NOMO-1 treated with dmso at 0.1 percent for 144 hours (cell line): Measurements from ENCODE around the gene CDON.
"Not testable (repeated sequence)": the region's sequence is repeated elsewhere in the genome, so short reads cannot be mapped to it uniquely, and the experiment has no call there.

Experiments used
- DNase-seq: peaks from one replicate; lab custom pipeline; 2025; ENCODE audit not compliant: unreplicated experiment; lab: John Stamatoyannopoulos, UW

The CDON gene

DNA sequence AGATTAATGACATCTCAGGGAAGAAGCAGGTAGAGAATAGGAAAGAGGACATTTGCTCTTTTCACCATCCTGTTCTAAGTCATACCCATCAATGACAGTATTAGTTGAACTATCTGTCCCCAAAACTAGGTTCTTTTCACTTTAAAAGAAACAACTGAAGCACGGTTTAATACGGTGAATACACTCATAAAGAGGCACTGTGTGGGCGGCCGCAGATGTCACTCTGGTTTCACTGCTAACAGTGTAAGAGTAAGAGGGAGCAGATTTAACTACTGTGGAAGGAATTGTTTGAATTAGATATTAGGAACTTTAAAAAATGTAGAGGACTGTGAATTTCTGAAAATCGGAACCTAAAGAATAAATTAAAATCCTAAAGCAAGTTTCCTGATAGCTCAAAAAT lies 67.4 kb downstream of the CDON start:
- no peak for DNase-seq

GRCh38 chr11:125994509-125994908 lies 68.2 kb downstream of the CDON start:
- DNase-seq: no peak

DNA sequence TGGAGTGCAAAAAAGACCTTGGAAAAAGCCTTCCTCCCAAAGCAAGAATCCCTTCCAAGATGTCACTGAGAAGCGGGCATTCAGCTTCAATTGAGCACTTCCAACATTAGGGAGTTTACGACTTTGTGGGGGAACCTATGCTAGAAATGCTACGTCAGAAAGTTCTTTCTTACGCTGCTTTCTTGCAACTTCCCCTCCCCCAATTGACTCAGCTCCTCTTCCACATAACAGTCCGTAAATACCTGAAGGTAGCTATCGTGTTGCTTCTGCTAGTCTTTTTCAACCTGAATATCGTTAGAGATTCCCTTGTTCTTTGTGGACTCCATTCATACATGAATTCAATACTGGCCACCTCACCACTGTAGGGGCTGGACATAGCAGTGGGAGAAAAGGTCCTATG lies 69.8 kb downstream of the CDON start:
- DNase-seq: no peak

GRCh38 chr11:125990244-125990643 lies 72.4 kb downstream of the CDON start:
- DNase-seq: no peak

DNA sequence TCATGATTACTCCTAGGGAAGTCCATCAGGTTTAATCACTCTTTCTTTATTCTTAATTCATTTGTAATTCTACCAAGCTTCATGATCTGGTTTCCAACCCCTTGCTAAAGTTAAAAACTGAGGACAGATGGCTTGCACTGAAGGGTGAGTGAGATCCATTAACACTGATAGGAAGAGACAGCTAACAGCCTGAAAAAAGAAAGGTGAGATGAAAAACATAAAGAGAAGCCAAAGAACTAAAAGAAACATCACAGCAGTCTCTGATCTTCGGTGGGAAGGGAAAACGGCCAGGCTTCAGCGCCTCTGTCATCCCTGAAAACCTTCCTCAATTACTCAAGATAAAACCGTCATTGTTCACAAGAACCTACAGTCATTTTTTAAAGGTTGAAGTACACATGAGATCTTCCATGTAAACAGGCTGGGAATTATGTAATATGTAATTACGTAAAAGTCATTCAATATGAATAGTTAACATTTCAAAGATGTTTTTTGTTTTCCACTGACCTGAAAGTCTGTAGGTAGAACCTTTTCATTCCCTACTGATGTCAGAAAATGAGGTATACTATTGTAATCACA lies 75.5 kb downstream of the CDON start:
- DNase-seq: no peak

- DNase-seq: not testable (repeated sequence)
These were observed 76.7 kb downstream of the CDON start for GRCh38 chr11:125985956-125986355.

DNA sequence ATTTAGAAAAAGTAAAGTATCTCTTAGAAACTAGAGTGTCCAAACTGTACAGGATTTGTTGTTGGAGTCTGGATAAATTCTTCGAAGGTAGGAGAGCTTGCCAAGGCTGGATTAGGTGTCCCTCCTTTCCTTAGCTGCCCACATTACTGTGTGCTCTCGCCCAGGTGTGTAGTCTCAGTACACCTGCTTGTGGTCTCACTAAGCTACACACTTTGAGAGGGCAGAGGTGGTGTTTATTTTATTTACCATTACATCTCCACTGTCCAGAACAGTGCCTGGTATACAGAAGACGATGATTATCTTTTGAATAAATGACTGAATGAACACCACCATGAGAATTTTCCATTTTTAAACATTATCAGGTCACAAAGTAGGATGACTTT lies 80.3 kb downstream of the CDON start:
- no peak for DNase-seq

GRCh38 chr11:125980436-125980835 lies 82.2 kb downstream of the CDON start:
- no peak for DNase-seq

DNA sequence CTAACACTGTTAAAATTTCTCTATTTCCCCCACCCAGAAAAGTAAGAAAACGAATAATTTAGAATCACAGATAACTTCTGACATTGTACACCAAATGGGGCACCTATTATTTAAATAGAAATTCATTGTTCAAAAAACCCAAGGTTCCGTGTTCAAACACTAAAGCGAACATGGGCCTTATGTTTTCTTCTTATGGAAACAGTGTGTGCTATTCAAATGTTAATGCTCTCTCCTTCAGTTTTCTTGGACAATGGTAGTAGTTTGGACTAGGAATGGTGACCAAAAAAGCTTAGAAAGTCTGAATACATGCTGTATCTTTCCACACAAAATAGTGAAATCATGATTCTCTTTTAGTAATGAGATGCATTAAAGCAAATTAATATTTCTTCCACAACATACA lies 83.2 kb downstream of the CDON start:
- no peak for DNase-seq

DNA sequence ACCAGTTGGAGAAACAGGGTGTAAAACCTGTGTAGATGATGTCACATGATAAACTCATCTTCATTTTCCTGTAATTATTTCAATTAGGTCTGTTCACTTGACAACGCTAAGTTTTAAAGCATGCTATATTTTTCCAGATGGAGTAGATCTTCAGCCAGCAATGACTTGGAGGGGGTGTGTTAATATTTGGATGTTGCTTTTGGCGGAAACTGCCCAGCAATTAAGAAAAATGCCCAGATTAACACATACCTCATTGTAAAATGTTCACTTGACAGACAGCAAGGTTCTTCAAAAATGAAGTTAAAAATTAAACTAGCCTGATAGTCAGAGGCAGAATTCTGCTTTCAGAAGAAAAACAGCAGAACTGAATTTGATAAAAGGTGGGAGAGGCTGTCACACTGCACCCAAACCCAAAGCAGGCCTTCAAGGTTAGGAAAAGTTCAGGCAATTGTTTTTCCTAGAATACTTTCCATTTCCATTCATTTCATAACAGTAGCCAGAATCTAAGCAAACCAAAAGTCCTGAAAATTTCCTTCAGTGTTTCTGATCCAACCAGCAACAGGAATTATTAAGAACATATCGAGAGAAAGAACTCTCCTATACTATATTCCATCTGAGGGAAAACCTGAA lies 83.8 kb downstream of the CDON start:
- no peak for DNase-seq

- no peak for DNase-seq
These were observed 84.4 kb downstream of the CDON start for GRCh38 chr11:125978181-125978716.

DNA sequence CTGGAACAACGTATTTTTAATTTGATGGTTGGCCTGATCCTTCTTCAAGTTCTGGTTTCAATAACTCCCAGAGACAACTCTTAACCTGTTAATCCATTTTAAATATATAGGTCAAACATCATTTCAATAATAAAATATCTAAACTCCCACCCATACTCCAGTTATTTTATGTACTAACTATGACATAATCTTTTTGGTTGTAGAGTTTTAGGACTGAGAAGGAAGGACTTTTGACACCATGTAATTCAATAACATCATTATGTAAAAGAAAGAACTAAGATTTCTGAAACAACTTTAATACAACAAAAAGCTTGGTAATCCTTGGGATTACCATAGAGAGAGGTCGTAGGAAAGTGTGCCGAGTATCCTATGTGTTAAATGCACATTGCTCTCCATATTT lies 85.3 kb downstream of the CDON start:
- DNase-seq: no peak

DNA sequence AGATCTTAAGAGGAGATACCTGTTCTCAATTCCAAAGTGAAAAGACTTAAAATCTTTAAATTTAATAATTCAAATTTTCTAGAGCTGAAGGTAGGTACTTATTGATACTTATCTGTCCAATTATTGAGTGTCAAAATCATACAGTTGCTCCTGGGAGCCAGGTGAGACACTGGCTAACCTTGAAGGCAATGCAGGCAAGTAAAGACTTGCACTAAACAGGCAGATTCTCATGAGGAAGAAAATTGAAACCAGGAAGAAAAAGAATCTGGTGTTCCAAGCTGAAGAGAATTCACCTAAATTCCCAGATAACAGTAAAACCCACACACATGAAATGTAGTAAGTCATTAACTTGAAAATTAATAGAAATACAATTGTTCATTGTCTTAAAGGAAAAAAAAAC lies 86.5 kb downstream of the CDON start:
- DNase-seq: no peak

DNA sequence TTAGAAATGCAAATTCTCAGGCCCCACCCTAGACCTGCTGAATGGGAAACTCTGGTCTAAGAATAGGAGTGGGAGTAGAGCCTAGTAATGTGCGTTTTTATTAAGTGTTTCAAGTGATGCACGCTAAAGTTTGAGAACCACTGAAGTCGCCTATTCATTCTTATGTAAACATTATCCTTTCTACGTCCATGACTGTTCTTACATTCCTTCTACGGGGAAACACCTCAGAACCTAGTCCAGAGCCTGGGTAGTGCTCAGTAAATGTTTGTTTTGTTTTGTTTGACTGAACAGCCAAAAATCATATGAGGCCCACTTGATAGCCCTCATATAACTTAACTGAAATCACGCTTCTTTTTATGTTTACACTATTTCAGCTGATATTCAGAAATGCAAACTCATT lies 87.0 kb downstream of the CDON start:
- DNase-seq: no peak

GRCh38 chr11:125974284-125974683 lies 88.4 kb downstream of the CDON start:
- no peak for DNase-seq

DNA sequence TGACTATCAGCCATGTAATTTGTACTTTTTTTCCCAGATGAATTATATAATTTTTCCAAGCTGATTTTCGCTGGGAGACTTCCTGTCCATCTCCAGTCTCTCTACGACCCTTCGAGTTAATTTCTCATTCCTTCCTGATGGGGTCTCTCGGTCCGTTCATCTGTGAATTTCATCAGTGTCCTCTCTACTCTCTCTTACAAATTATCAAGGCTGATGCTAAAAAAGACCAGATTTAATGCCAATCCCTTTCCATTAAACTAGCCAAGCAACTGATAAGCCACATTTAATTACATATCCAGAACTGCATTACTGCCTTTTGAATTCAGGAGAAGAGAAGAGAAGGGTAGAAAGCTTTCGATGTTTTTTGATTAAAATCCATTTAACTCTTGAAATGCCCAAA lies 91.0 kb downstream of the CDON start:
- no peak for DNase-seq

DNA sequence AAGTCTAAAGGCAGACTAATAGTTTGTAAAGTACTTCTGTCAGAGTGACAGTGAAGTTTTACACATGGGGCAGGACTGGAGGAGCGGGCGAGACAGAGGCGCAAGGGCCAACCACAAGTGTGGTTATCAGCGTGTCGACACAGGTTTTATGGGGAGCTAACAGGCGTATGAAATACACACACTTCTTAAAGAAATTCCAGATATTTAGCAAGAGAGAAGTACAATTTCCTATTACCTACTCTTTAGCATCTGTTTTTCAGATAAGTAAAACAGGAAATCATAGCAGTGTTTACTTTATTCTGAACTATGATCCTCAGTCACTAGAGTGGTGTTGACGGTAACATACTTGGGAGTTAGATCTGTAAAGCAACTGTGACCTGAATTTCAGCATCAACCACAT lies 94.3 kb downstream of the CDON start:
- DNase-seq: peak; percentile 86

DNA sequence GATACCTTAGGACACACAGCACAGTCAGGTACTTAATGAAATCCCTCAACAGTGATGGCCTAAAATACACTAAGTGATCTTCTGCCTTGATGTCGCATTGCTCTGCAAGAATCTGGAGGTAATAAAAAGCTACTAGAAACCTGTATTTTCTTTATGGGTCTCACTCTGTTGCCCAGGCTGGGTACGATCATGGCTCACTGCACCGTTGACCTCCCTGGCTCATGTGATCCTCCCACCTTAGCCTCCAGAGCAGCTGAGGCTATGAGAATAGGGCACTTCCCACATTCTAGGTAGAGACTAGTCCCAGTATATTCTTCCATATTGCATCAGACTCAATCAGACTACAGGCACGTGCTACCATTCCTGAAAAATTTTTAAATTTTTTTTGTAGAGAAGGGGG lies 95.2 kb downstream of the CDON start:
- DNase-seq: no peak

- no peak for DNase-seq
These were observed 101.9 kb downstream of the CDON start for GRCh38 chr11:125960771-125961170.

DNA sequence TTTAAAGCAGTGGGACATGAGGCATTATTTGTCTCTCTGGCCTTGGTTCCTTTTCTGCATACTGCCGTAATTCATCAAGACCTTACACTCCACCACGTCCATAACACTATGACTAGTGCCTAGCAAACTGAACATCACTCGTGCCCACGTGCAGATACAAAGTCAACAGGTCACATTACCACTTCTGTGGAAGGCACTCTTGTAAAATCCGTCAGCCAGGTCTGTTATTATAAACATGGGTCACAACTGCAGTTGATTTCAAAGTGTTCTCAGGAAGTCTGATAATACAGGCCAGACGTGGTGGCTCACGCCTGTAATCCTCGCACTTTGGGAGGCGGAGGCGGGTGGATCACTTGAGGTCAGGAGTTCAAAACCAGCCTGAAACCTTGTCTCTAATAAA lies 102.7 kb downstream of the CDON start:
- DNase-seq: no peak

- no peak for DNase-seq
These were observed 103.2 kb downstream of the CDON start for GRCh38 chr11:125959511-125959910.

- no peak for DNase-seq
These were observed 103.7 kb downstream of the CDON start for GRCh38 chr11:125958872-125959400.
